Endothelial cell of umbilical vein (primary cell): ENCODE measurements around the gene CADPS. TPM values are rescaled to one million over a fixed set of nuclear protein-coding genes. Genes with fewer than 3 reads are reported as not detected.

Source experiments
- BruUV-seq: library from RNA; stranded (reverse); fragments of 400-500 nt; replicated peaks from 2 replicates; lab custom pipeline; 2021; lab: Mats Ljungman, UMichigan
- CTCF ChIA-PET: fragments of 300-600, 350-600 bp; sonication (Branson Sonifier 250); formaldehyde crosslinking; loops from one replicate; lab custom pipeline; 2021; ENCODE audit warnings: antibody characterized with exemption, inconsistent platforms; lab: Charles Lee
- POLR2A ChIA-PET: fragments of 300-600, 350-600 bp; sonication (Branson Sonifier 250); formaldehyde crosslinking; loops from one replicate; lab custom pipeline; 2021; ENCODE audit warnings: antibody characterized with exemption, inconsistent platforms; lab: Charles Lee
- DNase-seq: peaks from one replicate; pipeline ENCODE4 v3.0.0-alpha.2; 2011; ENCODE audit warnings: low read depth, low spot score
- FAIRE-seq: peaks from 2 replicates; lab custom pipeline; 2011; peaks lifted over from hg19 to GRCh38; lab: Jason Lieb, UNC
- H2AFZ ChIP-seq: 2 replicates; pipeline ENCODE4 v1.6.0; 2012; ENCODE audit warnings: low read depth, low read length, control low read depth, inconsistent platforms
- H3K27ac ChIP-seq: 2 replicates; pipeline ENCODE4 v1.5.1; 2011; ENCODE audit warnings: low read depth, mild to moderate bottlenecking, control low read depth, low read length, moderate library complexity; ENCODE audit not compliant: insufficient read depth
- H3K27me3 ChIP-seq, 2 experiments: 2 replicates each; pipeline versions ENCODE4 v1.6.0 to v1.6.1; 2011; ENCODE audit warnings: low read length in 2 of 2, mixed read lengths in 1 of 2; ENCODE audit not compliant: control insufficient read depth in 2 of 2, insufficient read depth in 2 of 2
- H3K36me3 ChIP-seq, 2 experiments: 2 replicates in 1 of 2; 3 replicates in 1 of 2; pipeline ENCODE4 v1.5.1; 2011; ENCODE audit warnings: low read length in 2 of 2, mild to moderate bottlenecking in 1 of 2, moderate library complexity in 1 of 2; ENCODE audit not compliant: control insufficient read depth in 2 of 2, insufficient read depth in 2 of 2; ENCODE audit errors: extremely low read depth in 1 of 2
- H3K4me1 ChIP-seq: 3 replicates; pipeline ENCODE4 v1.5.1; 2011; ENCODE audit warnings: mild to moderate bottlenecking, low read length; ENCODE audit not compliant: control insufficient read depth, insufficient read depth; ENCODE audit errors: extremely low read depth
- H3K4me2 ChIP-seq: 2 replicates; pipeline ENCODE4 v1.6.1; 2011; ENCODE audit warnings: low read length, control low read depth, mixed read lengths; ENCODE audit not compliant: insufficient read depth
- H3K4me3 ChIP-seq, 3 experiments: fragments of 200-600 bp in 1 of 3; sonication (generic), shearing (Covaris generic) in 1 of 3; replicated peaks in 1 of 3; 2 replicates each; pipeline ENCODE4 v1.5.1; 2011 to 2016; ENCODE audit warnings: control low read depth in 3 of 3, low read length in 3 of 3, mild to moderate bottlenecking in 2 of 3, inconsistent platforms in 1 of 3, low read depth in 1 of 3, moderate library complexity in 1 of 3; ENCODE audit not compliant: insufficient read depth in 1 of 3
- H3K79me2 ChIP-seq: 2 replicates; pipeline ENCODE4 v1.6.0; 2012; ENCODE audit warnings: low read length, inconsistent platforms; ENCODE audit not compliant: control insufficient read depth, insufficient read depth
- H3K9ac ChIP-seq: replicated peaks from 2 replicates; pipeline ENCODE3; 2011; ENCODE audit warnings: low read length, control low read depth; ENCODE audit not compliant: insufficient read depth; ENCODE audit errors: extremely low read depth
- H3K9me1 ChIP-seq: replicated peaks from 3 replicates; pipeline ENCODE4 v1.6.0; 2011; ENCODE audit warnings: mild to moderate bottlenecking, low read length; ENCODE audit not compliant: control insufficient read depth, insufficient read depth; ENCODE audit errors: extremely low read depth
- H3K9me3 ChIP-seq: replicated peaks from 2 replicates; pipeline ENCODE4 v1.5.1; 2012; ENCODE audit warnings: low read length, inconsistent platforms; ENCODE audit not compliant: control insufficient read depth, insufficient read depth
- H4K20me1 ChIP-seq: replicated peaks from 2 replicates; pipeline ENCODE3; 2011; ENCODE audit warnings: mild to moderate bottlenecking, low read length; ENCODE audit not compliant: control insufficient read depth, insufficient read depth; ENCODE audit errors: extremely low read depth
- CTCF ChIP-seq, 2 donors: IDR thresholded peaks; 1 replicate in 1 of 2; 2 replicates in 1 of 2; pipeline ENCODE4 v1.5.1; 2011; ENCODE audit warnings: low read length in 2 of 2, mild to moderate bottlenecking in 2 of 2, moderate library complexity in 2 of 2, control low read depth in 1 of 2, inconsistent platforms in 1 of 2, low read depth in 1 of 2; ENCODE audit not compliant: insufficient read depth in 1 of 2; ENCODE audit errors: extremely low read depth in 1 of 2
- GATA2 ChIP-seq: IDR thresholded peaks from 2 replicates; pipeline ENCODE4 v1.7.0; 2011; ENCODE audit warnings: low read depth, mild to moderate bottlenecking, moderate library complexity, mixed read lengths, low read length; ENCODE audit not compliant: insufficient read length, insufficient read depth
- JUN ChIP-seq: IDR thresholded peaks from 2 replicates; pipeline ENCODE4 v1.6.1; 2011; ENCODE audit warnings: borderline replicate concordance, low read depth; ENCODE audit not compliant: insufficient read length, insufficient read depth
- MAX ChIP-seq: IDR thresholded peaks from 2 replicates; pipeline ENCODE4 v1.6.1; 2011; ENCODE audit not compliant: insufficient read depth, insufficient read length
- MYC ChIP-seq: IDR thresholded peaks from one replicate; pipeline ENCODE4 v1.6.1; 2011; ENCODE audit warnings: mild to moderate bottlenecking, low read depth, low read length
- dilution Hi-C: fragments of 300-500 bp; cut with MboI; formaldehyde crosslinking; loops from one replicate; pipeline ENCODE4 v1.15.0; 2019; ENCODE audit warnings: low sequenced_read_pairs; ENCODE audit not compliant: extremely low pct_ligation_motif_present
- intact Hi-C: fragments of 100-400 bp; cut with micrococcal nuclease; formaldehyde crosslinking; loops from one replicate; pipeline ENCODE4 v1.10.0; 2022
- polyA plus RNA-seq, 4 experiments: library from polyadenylated mRNA; depleted of rRNA in 3 of 4; stranded (reverse) in 3 of 4; unstranded in 1 of 4; fragments of >200 nt; gene quantifications; 2 replicates each; pipeline versions ENCODE4 v1.2.1 to v1.2.3, GENCODE V29; 2011 to 2012; ENCODE audit warnings: missing spikeins in 1 of 4
- total RNA-seq: library from RNA; stranded (reverse); gene quantifications from 2 replicates; pipeline ENCODE4 v1.2.3, GENCODE V29; 2021

The CADPS gene
- total and polyA plus RNA-seq, 2 donors (not counting 3 experiments of a cell fraction or from before 2014, with no cell fraction given): not detected

GRCh38 chr3:62571916-62572315 lies 303.3 kb downstream of the CADPS start:
- no peak overlapping the region for H3K4me3 ChIP-seq
- CTCF ChIA-PET: interaction anchor here (0.7 kb wide), 1 partner anchor 15 kb away, joined by 3 read pairs; no protein-coding TSS in a partner anchor

More at GRCh38 chr3:62571916-62572315, 303.3 kb downstream of the CADPS start:
- no peak for FAIRE-seq
- Histone ChIP-seq H4K20me1 (no peaks in the 10 kb centered on the region), H3K27ac (no peak overlapping the region), H3K27me3 (no peaks in the 10 kb centered on the region), H2AFZ (no peak overlapping the region), H3K36me3 (no peaks in the 10 kb centered on the region), H3K9ac (no peak overlapping the region), H3K9me3 (no peaks in the 10 kb centered on the region), H3K9me1 (no peaks in the 10 kb centered on the region), H3K4me2 (no peak overlapping the region), H3K4me1 (peaks cover 17% of the 10 kb centered on the region), H3K79me2 (no peaks in the 10 kb centered on the region)
- POLR2A ChIA-PET: no interaction called here
- dilution Hi-C loops (no loop called here), intact Hi-C loops (no loop called here)
- no peak for TF ChIP-seq MAX
- no peak for TF ChIP-seq CTCF (IDR thresholded peaks at IDR 0.05; ENCODE audit: extremely low read depth in 1 of 2, insufficient read depth in 1 of 2, low read depth in 1 of 2, low read length in 2 of 2)
- TF ChIP-seq GATA2: no peak
- TF ChIP-seq JUN: no peak
- TF ChIP-seq MYC: no peak
- no TSS peak for BruUV-seq
- DNase-seq: no peak
